NCI-H1417 treated with DMSO at 0.1 percent for 48 hours (cell line): ENCODE results near the gene CASP8.
"Not testable (repeated sequence)": the region's sequence is repeated elsewhere in the genome, so short reads cannot be mapped to it uniquely, and the experiment has no call there.

Experiments
- DNase-seq: peaks from one replicate; lab custom pipeline; 2025; lab: John Stamatoyannopoulos, UW

CASP8 gene

DNA sequence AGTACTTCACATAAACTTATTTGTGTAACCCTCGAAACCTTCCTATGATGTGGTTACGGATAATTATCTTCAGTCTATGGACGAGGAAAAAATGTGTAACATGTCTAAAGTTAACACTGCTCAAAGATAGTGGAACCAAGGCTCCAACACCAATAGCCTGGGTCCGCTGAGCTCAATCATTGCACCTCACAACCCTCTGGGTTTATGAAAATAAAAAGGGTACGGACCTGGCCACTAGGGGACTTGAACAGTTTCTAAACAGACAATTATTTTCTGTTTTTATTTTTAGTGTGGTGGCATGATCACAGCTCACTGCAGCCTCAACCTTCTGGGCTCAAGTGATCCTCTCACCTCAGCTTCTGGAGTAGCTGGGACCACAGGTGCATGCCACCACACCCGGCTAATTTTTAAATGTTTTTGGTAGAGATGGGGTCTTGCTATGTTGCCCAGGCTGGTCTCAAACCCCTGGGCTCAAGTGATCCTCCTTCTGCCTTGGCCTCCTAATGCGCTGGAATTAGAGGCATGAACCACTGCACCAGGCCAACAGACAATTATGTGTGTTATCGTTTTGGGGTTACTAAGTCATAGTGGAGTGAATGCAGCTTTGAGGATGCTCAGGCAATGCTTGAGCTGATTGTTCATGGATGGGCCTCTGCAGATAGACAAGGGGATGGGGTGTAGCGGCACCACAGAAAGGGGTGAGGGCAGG is 10.1 kb downstream of the CASP8 start:
- DNase-seq, result no peak

GRCh38 chr2:201271917-201272316 is 11.6 kb downstream of the CASP8 start:
- no peak for DNase-seq

- DNase-seq, result no peak
These were observed 13.1 kb downstream of the CASP8 start for GRCh38 chr2:201273330-201273983.

GRCh38 chr2:201275069-201275468 is 14.7 kb downstream of the CASP8 start:
- no peak for DNase-seq

DNA sequence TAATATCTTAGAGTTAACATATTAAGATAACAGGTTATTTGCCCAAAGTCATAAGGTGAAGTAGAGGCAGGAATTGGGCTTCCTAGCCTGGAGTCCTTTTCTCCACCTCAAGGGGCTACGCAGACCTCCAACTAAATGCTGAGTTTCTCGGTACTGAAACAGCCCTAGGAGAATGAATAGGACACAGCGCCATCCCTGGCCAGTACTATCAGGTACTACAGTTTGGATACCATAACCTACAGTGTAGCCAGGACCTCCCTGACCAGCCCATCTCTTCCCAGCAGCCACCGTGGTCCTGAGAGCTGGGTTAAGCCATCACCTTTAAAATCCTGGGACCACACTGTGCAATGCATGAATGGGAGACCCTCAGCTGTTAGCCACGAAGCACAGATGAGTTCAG is 15.7 kb downstream of the CASP8 start:
- no peak for DNase-seq

GRCh38 chr2:201276511-201276910 is 16.2 kb downstream of the CASP8 start:
- no peak for DNase-seq

DNA sequence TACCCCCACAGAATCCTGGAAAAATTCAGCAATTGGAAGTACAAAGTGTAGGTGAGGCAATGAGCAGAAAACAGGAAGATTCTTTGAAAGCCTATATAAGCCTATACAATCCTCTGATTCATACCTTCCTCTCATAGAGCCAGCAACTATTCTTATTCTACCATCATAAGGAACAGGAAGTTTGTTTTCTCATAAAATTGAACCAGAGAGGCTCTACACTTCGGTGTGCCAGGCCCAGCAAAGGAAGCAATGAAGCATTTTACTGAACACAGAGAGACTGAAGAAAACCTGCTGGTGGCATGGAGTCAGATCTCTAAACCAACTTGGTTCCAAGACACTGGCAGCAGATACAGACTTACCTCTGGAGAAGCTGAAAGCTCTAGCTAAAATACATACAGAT is 18.7 kb downstream of the CASP8 start:
- no peak for DNase-seq

- DNase-seq, result no peak
These were observed 20.1 kb downstream of the CASP8 start for GRCh38 chr2:201280191-201281040.

- no peak for DNase-seq
These were observed 25.2 kb downstream of the CASP8 start for GRCh38 chr2:201285499-201285898.

DNA sequence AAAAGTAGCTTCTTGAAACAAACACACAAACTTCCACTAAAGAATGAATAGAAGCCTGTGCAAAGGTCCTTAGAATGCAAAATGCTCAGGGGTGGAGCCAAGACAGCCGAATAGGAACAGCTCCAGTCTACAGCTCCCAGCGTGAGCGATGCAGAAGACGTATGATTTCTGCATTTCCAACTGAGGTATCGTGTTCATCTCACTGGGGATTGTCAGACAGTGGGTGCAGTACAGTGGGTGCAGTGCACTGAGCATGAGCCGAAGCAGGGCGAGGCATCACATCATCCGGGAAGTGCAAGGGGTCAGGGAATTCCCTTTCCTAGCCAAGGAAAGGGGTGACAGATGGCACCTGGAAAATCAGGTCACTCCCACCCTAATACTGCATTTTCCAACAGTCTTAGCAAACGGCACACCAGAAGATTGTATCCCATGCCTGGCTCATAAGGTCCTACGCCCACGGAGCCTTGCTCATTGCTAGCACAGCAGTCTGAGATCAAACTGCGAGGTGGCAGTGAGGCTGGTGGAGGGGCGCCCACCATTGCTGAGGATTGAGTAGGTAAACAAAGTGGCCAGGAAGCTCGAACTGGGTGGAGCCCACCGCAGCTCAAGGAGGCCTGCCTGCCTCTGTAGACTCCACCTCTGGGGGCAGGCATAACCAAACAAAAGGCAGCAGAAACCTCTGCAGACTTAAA is 30.3 kb downstream of the CASP8 start:
- not testable (repeated sequence) for DNase-seq

- DNase-seq, result no peak
These were observed 38.2 kb downstream of the CASP8 start for GRCh38 chr2:201298462-201299052.

- not testable (repeated sequence) for DNase-seq
These were observed 39.6 kb downstream of the CASP8 start for GRCh38 chr2:201299929-201300328.

DNA sequence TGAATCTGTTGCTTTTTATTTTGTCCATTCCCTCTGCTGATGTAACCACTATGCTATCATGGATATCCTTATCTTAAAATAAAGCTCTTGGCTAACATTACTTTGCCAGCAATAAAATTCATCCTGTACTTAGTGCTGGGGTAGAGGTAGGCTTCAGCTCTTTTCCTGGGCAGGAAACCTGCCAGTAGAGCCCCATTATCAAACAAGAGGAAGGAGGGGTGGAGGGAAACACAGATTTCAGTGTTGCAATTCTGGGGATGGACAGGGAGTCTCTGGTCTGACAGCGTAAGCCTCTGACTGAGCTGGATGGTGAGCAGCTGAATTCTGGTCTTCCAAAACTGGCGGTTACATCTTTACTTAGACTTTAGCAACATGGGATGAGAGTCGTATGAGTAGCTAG is 47.5 kb downstream of the CASP8 start:
- DNase-seq, result no peak

DNA sequence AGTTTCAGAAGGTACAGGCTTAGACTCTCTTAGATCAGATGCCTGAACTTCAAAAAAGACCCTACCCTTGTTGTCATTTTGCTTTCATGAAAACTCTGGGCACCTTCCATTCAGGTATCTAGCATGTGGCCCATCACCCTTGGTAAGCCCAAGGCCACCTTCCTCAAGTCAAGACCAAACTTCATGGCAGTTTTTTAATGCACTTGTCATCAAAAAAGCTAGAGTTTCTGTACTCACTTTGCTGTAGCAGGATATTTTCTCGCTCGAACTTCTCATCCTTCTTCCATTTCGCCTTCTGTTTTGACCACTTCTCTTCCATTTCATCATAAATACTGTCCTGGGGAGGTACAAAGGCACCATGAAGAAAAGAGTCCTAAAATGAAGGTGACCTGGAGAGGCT is 48.6 kb downstream of the CASP8 start:
- no peak for DNase-seq

DNA sequence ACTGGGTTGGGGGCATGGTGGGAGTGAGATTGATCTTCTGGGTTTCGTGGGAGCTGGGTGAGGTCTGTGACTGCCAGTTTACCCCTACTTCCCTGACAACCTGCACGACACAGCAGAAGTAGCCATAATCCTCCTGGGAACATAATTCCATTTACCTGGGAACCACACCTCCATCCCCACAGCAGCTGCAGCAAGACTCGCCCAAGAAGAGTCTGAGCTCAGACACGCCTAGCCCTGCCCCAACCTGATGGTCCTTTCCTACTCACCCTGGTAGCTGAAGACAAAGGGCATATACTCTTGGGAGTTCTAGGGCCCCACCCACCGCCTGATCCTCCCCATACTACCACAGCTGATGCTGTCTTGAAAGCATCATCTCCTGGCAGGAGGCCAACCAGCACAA is 53.0 kb downstream of the CASP8 start:
- no peak for DNase-seq

DNA sequence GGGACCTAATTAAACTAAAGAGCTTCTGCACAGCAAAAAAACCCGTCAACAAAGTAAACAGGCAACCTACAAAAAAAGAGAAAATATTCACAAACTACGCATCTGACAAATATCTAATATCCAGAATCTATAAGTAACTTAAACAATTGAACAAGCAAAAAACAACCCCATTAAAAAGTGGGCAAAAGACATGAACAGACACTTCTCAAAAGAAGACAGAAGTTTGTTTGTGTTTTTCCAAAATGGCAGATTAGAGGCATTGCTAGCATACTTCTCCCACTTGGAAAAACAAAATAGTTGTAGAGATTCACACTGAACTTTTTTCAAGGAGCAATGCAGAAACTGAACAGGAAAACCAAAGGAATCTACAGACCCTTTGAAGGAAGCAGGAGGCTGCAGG is 59.2 kb downstream of the CASP8 start:
- no peak for DNase-seq

DNA sequence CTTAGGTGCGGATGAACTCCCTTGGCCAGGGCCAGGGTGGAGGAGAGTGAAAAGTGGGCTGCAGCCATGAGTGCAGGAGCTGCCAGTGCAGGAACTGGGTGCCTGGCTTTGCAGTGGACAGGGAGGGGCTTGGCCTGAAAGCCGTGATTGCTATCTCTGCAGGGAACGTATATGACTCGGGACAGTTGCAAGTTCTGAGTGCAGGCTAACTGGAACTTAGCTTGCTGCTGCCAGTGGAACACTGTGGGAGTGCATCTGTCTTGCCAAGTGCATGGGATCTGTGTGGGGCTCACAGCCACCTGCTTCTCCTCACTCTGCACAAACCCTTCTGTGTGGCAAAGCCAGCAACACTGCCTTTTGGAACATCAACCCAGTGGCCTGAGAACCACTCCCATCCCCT is 59.9 kb downstream of the CASP8 start:
- no peak for DNase-seq

- no peak for DNase-seq
These were observed 60.4 kb downstream of the CASP8 start for GRCh38 chr2:201320701-201321100.

DNA sequence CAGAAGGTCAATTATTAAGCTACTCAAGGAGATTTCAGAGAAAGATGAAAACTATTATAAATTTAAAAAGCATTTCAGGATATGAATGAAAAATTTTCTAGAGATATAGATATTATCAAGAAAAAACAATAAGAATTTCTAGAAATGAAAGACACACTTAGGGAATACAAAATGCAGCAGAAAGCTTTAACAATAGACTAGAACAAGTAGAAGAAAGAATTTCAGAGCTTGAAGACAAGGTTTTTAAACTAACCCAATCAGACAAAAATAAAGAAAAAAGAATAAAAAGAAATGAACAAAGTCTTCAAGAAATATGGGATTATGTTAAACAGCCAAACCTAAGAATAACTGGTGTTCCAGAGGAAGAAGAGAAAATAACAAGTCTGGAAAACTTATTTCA is 62.4 kb downstream of the CASP8 start:
- DNase-seq, result no peak

GRCh38 chr2:201327678-201328077 is 67.3 kb downstream of the CASP8 start:
- no peak for DNase-seq

GRCh38 chr2:201329409-201329808 is 69.1 kb downstream of the CASP8 start:
- DNase-seq, result no peak
